Thyroid gland (tissue), 4 donors: ENCODE results near the gene ATG12.

Experiments
- POLR2A ChIP-seq, 2 donors: fragments of 450-650 bp; IDR thresholded peaks; one replicate each; pipeline ENCODE4 v1.6.1; 2017; ENCODE audit warnings: antibody characterized with exemption in 2 of 2, mild to moderate bottlenecking in 2 of 2, moderate library complexity in 1 of 2
- TF ChIP-seq, protein P1 (sequence below), 6 experiments: fragments of 200-600 bp in 3 of 6; fragments of 450-650 bp in 3 of 6; sonication (generic) in 3 of 6; IDR thresholded peaks; one replicate each; pipeline ENCODE4 v1.5.1; 2016 to 2019; ENCODE audit warnings: antibody characterized with exemption in 6 of 6, mild to moderate bottlenecking in 2 of 6, inconsistent platforms in 1 of 6, moderate library complexity in 1 of 6

DNA sequence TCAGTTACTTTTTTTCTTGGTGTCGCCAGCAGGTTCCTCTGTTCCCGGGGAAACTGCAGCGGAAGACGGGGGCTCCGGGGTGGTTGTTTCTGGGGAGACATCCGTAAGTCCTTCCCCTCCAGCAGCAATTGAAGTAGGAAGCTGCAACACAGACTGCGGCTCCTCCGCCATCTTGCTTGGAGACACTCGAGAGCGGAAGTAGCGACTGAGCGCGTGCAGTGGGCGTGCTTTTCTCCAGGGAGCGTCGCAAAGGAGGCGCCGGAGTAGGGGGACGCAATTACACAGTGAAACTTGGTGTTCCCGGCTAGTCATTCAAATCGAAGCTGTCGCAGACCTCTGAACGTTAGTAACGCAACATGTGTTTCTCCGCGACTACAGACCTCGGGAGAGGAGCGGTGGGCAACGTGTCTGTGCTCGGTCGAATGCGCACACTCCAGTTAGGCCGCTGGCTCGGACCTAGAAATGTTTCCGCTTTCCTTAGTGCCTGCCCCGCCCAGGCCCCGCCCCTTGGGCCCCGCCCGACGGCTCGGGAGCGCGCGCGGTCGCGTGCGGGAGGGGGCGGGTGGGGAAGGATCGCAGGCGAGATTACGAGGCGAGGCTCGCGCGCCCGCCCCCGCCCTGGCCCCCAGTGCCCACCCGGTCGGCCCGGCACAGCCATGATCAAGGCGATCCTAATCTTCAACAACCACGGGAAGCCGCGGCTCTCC, at the start of gene ATG12, which contains the start of gene AP3S1:
- peak; percentile 63 to 91 for TF ChIP-seq POLR2A (IDR thresholded peaks at IDR 0.05)
- TF ChIP-seq, protein P1, sequence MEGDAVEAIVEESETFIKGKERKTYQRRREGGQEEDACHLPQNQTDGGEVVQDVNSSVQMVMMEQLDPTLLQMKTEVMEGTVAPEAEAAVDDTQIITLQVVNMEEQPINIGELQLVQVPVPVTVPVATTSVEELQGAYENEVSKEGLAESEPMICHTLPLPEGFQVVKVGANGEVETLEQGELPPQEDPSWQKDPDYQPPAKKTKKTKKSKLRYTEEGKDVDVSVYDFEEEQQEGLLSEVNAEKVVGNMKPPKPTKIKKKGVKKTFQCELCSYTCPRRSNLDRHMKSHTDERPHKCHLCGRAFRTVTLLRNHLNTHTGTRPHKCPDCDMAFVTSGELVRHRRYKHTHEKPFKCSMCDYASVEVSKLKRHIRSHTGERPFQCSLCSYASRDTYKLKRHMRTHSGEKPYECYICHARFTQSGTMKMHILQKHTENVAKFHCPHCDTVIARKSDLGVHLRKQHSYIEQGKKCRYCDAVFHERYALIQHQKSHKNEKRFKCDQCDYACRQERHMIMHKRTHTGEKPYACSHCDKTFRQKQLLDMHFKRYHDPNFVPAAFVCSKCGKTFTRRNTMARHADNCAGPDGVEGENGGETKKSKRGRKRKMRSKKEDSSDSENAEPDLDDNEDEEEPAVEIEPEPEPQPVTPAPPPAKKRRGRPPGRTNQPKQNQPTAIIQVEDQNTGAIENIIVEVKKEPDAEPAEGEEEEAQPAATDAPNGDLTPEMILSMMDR (IDR thresholded peaks at IDR 0.05): peak in 1 of 6 experiments; percentile 1
